Stomach (tissue), 9 donors: Measurements from ENCODE around the gene TSTD2. TPM values are rescaled to one million over a fixed set of nuclear protein-coding genes. Genes with fewer than 3 reads are reported as not detected.

ENCODE experiments used
- DNase-seq, 2 donors: peaks; one replicate each; pipeline versions ENCODE4 v3.0.0 to v3.0.0-alpha.2; 2013 to 2019
- H3K27ac ChIP-seq, 5 donors: fragments of 200-600 bp in 4 of 5; sonication (generic) in 4 of 5; one replicate each; pipeline ENCODE4 v1.5.1; 2013 to 2019; ENCODE audit warnings: mild to moderate bottlenecking in 1 of 5, moderate library complexity in 1 of 5
- H3K27me3 ChIP-seq, 3 donors: fragments of 200-600 bp; sonication (generic); one replicate each; pipeline ENCODE4 v1.5.1; 2017 to 2019; ENCODE audit warnings: mixed run types in 1 of 3
- H3K36me3 ChIP-seq, 4 donors: fragments of 200-600 bp; sonication (generic); 1 replicate in 3 of 4; 2 replicates in 1 of 4; pipeline ENCODE4 v1.5.1; 2016 to 2019
- H3K4me1 ChIP-seq, 4 donors: fragments of 200-600 bp; sonication (generic); one replicate each; pipeline ENCODE4 v1.5.1; 2016 to 2019
- H3K4me3 ChIP-seq, 4 donors: fragments of 200-600 bp; sonication (generic) in 3 of 4; one replicate each; pipeline ENCODE4 v1.5.1; 2016 to 2019; ENCODE audit warnings: mild to moderate bottlenecking in 1 of 4
- H3K9me3 ChIP-seq, 4 donors: fragments of 200-600 bp; sonication (generic); one replicate each; pipeline ENCODE4 v1.5.1; 2016 to 2019
- EP300 ChIP-seq: sonication (generic); formaldehyde crosslinking; IDR thresholded peaks from one replicate; pipeline ENCODE4 v1.6.1; 2017; ENCODE audit warnings: antibody characterized with exemption
- POLR2A ChIP-seq, 4 donors: fragments of 450-650 bp; IDR thresholded peaks; one replicate each; pipeline ENCODE4 v1.6.1; 2016; ENCODE audit warnings: antibody characterized with exemption in 4 of 4, control low read depth in 2 of 4, mild to moderate bottlenecking in 1 of 4, moderate library complexity in 1 of 4
- POLR2AphosphoS5 ChIP-seq, 3 donors: sonication (generic); formaldehyde crosslinking; IDR thresholded peaks; one replicate each; pipeline ENCODE4 v1.6.1; 2016; ENCODE audit warnings: antibody characterized with exemption in 3 of 3
- WGBS, 5 donors: extraction: QIAGEN DNeasy Blood & Tissue Kit in 3 of 5; methylation state at CpG; one replicate each; pipeline versions ENCODE4 v1.1.5 to v1.1.7; 2013 to 2018; 5-methylcytosine and 5-hydroxymethylcytosine counted together
- intact Hi-C: fragments of 100-400 bp; cut with DNase I; formaldehyde crosslinking; loops from one replicate; pipeline ENCODE4 v1.15.1; 2023; ENCODE audit warnings: low total_unique reads
- polyA plus RNA-seq, 3 donors: library from polyadenylated mRNA; stranded (reverse); fragments of 200-250 nt; gene quantifications; one replicate each; pipeline ENCODE4 v1.2.3, GENCODE V29; 2013
- total RNA-seq, 5 donors: library from RNA; depleted of rRNA; stranded (reverse); fragments of >200 nt; gene quantifications; one replicate each; pipeline versions ENCODE4 v1.1.0 to v1.2.3, GENCODE V29; 2014 to 2016
- TF ChIP-seq, protein P1 (sequence below), 7 experiments: fragments of 450-650 bp in 4 of 7; fragments of 200-600 bp in 3 of 7; sonication (generic) in 3 of 7; IDR thresholded peaks; one replicate each; pipeline ENCODE4 v1.5.1; 2016 to 2019; ENCODE audit warnings: antibody characterized with exemption in 7 of 7, control low read depth in 2 of 7, mild to moderate bottlenecking in 1 of 7
- donor health status: healthy with polysubstance abuse.
- donor health status: Bipolar disorder and iron deficiency.
- donor health status: healthy.

The TSTD2 gene
- total and polyA plus RNA-seq, 8 donors, result 2.3 to 29.9 (median 12.3) TPM

DNA sequence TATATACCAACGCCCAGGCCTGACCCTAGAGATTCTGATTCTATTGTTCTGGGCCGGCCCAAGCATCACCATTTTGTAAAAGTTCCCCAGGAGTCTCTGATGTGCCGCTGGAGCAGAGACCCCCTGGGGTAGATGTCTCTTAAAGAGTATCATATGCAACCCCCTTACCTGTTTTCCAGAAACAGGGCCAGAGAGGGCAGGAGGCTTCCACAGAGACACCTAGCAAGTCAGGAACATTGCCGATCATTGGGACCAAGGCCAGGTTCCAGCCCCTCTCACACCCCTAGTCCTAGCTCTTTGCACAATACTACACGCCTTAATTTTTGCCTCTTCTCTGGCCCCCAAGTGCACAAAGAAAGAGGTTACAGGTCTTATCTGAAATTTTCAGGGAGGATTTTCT lies 67.9 kb downstream of the TSTD2 start:
- peaks cover 18 to 27% (median 20%) of the 10 kb centered on the region in 4 donors for H3K4me1 ChIP-seq
- H3K9me3 ChIP-seq, result no peaks in the 10 kb centered on the region
- peak overlapping the region in 1 of 5 donors; percentile 61 for H3K27ac ChIP-seq
- peaks cover 0 to 55% (median 34%) of the 10 kb centered on the region in 4 donors for H3K36me3 ChIP-seq
- H3K4me3 ChIP-seq, result no peak overlapping the region
- DNase-seq, result no peak
- 70 to 91% (median 86%) methylated on average over 5 of the region's 5 CpGs for WGBS, 5 donors
- TF ChIP-seq, protein P1, sequence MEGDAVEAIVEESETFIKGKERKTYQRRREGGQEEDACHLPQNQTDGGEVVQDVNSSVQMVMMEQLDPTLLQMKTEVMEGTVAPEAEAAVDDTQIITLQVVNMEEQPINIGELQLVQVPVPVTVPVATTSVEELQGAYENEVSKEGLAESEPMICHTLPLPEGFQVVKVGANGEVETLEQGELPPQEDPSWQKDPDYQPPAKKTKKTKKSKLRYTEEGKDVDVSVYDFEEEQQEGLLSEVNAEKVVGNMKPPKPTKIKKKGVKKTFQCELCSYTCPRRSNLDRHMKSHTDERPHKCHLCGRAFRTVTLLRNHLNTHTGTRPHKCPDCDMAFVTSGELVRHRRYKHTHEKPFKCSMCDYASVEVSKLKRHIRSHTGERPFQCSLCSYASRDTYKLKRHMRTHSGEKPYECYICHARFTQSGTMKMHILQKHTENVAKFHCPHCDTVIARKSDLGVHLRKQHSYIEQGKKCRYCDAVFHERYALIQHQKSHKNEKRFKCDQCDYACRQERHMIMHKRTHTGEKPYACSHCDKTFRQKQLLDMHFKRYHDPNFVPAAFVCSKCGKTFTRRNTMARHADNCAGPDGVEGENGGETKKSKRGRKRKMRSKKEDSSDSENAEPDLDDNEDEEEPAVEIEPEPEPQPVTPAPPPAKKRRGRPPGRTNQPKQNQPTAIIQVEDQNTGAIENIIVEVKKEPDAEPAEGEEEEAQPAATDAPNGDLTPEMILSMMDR (IDR thresholded peaks at IDR 0.05), result no peak
- TF ChIP-seq POLR2AphosphoS5 (IDR thresholded peaks at IDR 0.05), result no peak
- TF ChIP-seq POLR2A (IDR thresholded peaks at IDR 0.05), result no peak
- TF ChIP-seq EP300, result no peak
- H3K27me3 ChIP-seq, result no peaks in the 10 kb centered on the region
- intact Hi-C loops, result no loop called here

DNA sequence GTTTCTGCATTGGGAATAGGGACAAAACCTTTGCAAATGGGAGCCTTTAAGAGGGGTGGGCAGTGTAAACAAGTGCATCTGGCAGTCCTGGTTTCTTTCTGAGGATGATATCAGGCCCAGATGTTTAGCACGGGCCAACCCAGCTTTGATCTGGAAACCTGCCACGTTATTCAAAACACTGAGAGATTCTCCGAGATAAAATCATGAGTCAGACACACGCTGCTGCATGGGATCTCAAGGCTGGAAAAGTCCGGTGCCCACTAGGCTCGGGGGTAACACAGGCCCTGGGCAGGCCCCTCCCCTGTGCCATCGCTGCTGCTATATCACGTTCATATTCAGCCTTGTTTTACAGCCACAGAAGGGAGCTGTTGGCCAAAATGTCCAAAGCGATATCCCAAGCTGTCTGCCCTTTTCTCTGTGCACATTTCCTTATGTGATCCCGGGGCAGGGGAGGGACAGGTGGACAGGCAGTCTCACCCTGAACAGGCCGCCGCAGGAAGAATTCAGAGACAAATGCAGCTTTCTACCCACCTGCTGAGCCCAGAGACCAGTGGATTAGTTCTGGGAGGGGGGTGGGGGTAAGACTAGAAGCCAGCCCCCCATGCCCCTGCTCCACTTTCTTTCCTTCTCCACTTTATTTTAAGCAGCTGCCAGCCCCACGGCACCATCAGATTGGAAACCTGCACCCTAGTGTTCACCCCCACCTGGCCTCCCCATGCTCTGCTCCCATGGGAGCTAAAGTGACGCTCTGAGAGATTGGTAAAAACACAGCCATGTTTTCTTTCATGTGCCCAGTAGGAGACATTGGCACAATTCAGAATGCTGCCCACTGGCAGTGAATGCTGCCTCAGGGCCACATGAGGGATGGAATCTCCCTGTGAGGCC lies 68.6 kb downstream of the TSTD2 start:
- Histone ChIP-seq H3K36me3 (peaks cover 0 to 48% (median 29%) of the 10 kb centered on the region in 4 donors), H3K27ac (peak overlapping the region in 4 of 5 donors; percentile 45 to 61 (median 54)), H3K9me3 (no peaks in the 10 kb centered on the region), H3K4me1 (peaks cover 18 to 27% (median 20%) of the 10 kb centered on the region in 4 donors), H3K27me3 (no peaks in the 10 kb centered on the region), H3K4me3 (no peak overlapping the region)
- intact Hi-C loops, result no loop called here
- DNase-seq, result peak; percentile 39 to 77
- TF ChIP-seq, protein P1 (IDR thresholded peaks at IDR 0.05), result no peak
- no peak for TF ChIP-seq POLR2A (IDR thresholded peaks at IDR 0.05)
- no peak for TF ChIP-seq POLR2AphosphoS5 (IDR thresholded peaks at IDR 0.05)
- TF ChIP-seq EP300, result no peak
- 34 to 43% (median 39%) methylated on average over 14 of the region's 14 CpGs for WGBS, 5 donors

DNA sequence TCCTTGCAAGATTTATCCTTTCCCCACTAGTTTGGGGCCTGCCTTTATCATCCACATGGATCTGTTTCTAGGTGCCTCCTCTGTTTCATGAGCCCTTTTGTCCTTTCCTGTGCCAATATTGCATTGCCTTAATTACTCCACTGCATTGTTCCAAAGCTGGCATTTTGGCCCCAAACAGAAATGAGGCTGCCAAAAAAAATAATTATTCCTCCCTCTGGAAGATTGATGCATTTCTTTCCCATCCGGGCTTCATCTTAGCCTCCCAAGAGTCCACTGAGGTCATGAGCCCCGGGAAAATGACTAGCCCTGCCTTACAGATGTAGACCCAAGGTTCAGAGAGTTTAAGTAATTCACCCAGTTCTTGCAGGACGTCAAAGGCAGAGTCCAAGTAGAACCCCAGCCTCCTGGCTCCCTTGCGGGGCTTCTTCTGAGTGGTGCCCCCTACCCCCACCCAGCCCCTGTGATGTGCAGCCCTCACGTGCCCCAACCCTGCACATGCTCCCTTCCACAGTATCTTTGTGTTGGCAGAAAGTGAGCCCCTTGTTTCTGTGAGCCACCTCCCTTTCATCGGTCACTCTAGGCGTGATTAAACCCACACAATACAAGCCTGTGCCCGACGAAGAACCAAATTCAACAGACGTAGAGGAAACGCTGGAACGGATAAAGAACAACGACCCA lies 69.6 kb downstream of the TSTD2 start:
- H3K27me3 ChIP-seq, result no peaks in the 10 kb centered on the region
- H3K36me3 ChIP-seq, result peaks cover 0 to 38% (median 20%) of the 10 kb centered on the region in 4 donors
- intact Hi-C loops, result no loop called here
- H3K9me3 ChIP-seq, result no peaks in the 10 kb centered on the region
- H3K27ac ChIP-seq, result peak overlapping the region in 4 of 5 donors; percentile 45 to 61 (median 54)
- DNase-seq, result no peak
- TF ChIP-seq, protein P1 (IDR thresholded peaks at IDR 0.05), result no peak
- TF ChIP-seq POLR2AphosphoS5 (IDR thresholded peaks at IDR 0.05) (no peak), EP300 (no peak), POLR2A (IDR thresholded peaks at IDR 0.05) (no peak)
- H3K4me1 ChIP-seq, result peaks cover 23 to 34% (median 26%) of the 10 kb centered on the region in 4 donors
- 43 to 55% (median 45%) methylated on average over 13 of the region's 13 CpGs for WGBS, 5 donors
- no peak overlapping the region for H3K4me3 ChIP-seq

DNA sequence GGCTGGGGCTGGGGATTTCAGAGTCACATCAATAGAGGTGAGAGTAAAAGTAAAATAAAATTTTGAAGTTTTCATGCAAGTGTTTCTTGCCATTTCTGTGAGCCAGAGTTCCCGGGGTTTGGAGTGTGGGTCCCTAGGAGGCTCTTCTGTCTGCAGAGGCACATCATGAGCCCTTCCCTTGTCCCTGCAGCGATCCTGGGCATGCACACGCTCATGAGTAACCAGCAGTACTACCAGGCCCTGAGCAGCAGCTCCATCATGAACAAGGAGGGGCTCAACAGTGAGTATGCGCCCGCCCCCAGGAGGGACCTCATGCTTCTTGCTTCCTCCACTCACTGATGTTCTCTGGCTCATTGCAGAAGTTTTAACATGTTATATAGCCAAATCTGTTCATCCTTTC lies 70.6 kb downstream of the TSTD2 start:
- Histone ChIP-seq H3K27me3 (no peaks in the 10 kb centered on the region), H3K36me3 (peaks cover 0 to 30% (median 10%) of the 10 kb centered on the region in 4 donors), H3K4me1 (peaks cover 29 to 45% (median 36%) of the 10 kb centered on the region in 4 donors), H3K4me3 (no peak overlapping the region), H3K27ac (peak overlapping the region in 1 of 5 donors; percentile 61), H3K9me3 (no peaks in the 10 kb centered on the region)
- no peak for DNase-seq
- intact Hi-C loops, result no loop called here
- WGBS, 5 donors, result 87 to 96% (median 90%) methylated on average over 5 of the region's 5 CpGs
- TF ChIP-seq POLR2AphosphoS5 (IDR thresholded peaks at IDR 0.05) (no peak), POLR2A (IDR thresholded peaks at IDR 0.05) (no peak), EP300 (no peak)
- TF ChIP-seq, protein P1 (IDR thresholded peaks at IDR 0.05), result no peak
